HUES64 (cell line): ENCODE measurements around the gene SPRR2A.
"Not testable (repeated sequence)": the region's sequence is repeated elsewhere in the genome, so short reads cannot be mapped to it uniquely, and the experiment has no call there.

ENCODE experiments used
- H3K27ac ChIP-seq: 2 replicates; pipeline ENCODE4 v1.7.0; 2013; ENCODE audit warnings: low read depth, low read length, inconsistent platforms
- H3K27me3 ChIP-seq: 2 replicates; pipeline ENCODE4 v1.6.1; 2013; ENCODE audit warnings: mild to moderate bottlenecking, low read length; ENCODE audit not compliant: insufficient read depth
- H3K36me3 ChIP-seq: 2 replicates; pipeline ENCODE4 v1.6.1; 2013; ENCODE audit warnings: mild to moderate bottlenecking, low read length; ENCODE audit not compliant: insufficient read depth
- H3K4me1 ChIP-seq: 2 replicates; pipeline ENCODE4 v1.6.1; 2013; ENCODE audit warnings: mild to moderate bottlenecking, low read length, moderate library complexity; ENCODE audit not compliant: insufficient read depth
- H3K4me3 ChIP-seq: 2 replicates; pipeline ENCODE4 v1.5.1; 2013; ENCODE audit warnings: mild to moderate bottlenecking, low read length, moderate library complexity
- H3K9ac ChIP-seq: 2 replicates; pipeline ENCODE4 v1.6.1; 2013; ENCODE audit warnings: mild to moderate bottlenecking, low read depth, low read length
- H3K9me3 ChIP-seq: 2 replicates; pipeline ENCODE4 v1.6.1; 2013; ENCODE audit warnings: low read depth, low read length; ENCODE audit not compliant: insufficient read depth
- WGBS: fragments of 150-250, 120-280 bp; methylation state at CpG from one replicate; pipeline ENCODE4 v1.1.7; 2013; ENCODE audit warnings: missing lambda C conversion rate; 5-methylcytosine and 5-hydroxymethylcytosine counted together

SPRR2A gene

DNA sequence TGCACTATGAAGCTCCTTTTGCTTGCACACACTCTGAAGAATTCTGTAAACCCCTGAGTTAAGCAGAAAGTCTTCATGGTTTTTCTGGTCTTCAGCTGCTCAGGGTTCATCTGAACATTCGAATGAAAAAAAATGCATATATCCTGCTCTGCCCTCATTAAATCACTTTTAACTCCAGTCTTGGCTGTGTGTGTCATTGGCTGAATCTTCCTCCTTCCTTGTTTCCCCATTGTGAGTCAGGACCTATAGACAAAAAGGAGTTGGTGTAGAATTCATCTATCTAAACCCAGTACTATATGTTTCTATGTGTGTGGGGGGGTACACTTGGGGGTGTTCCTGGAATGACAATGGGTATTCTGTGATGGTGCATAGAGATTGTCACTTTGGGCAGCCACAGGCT is 32.9 kb downstream of the SPRR2A start:
- no peak overlapping the region for H3K4me3 ChIP-seq
- H3K4me1 ChIP-seq, result 0 out of 2 replicates have a peak, but pooled peaks cover 7% of the 10 kb centered on the region
- H3K27me3 ChIP-seq, result no peaks in the 10 kb centered on the region
- H3K9ac ChIP-seq, result no peak overlapping the region
- no peaks in the 10 kb centered on the region for H3K36me3 ChIP-seq
- 0 out of 2 replicates have a peak, but pooled peaks cover 2% of the 10 kb centered on the region for H3K9me3 ChIP-seq
- H3K27ac ChIP-seq, result no peak overlapping the region
- 88% methylated on average over 1 of the region's 1 CpG for WGBS

GRCh38 chr1:153023109-153023508 is 34.2 kb downstream of the SPRR2A start:
- Histone ChIP-seq H3K9me3 (0 out of 2 replicates have a peak, but pooled peaks cover 6% of the 10 kb centered on the region), H3K4me1 (0 out of 2 replicates have a peak, but pooled peaks cover 7% of the 10 kb centered on the region)
- 85% methylated on average over 7 of the region's 7 CpGs for WGBS

GRCh38 chr1:153022340-153022739 is 35.0 kb downstream of the SPRR2A start:
- WGBS, result 92% methylated on average over 9 of the region's 9 CpGs
- H3K27ac ChIP-seq, H3K27me3 ChIP-seq, H3K4me1 ChIP-seq, H3K36me3 ChIP-seq, H3K9ac ChIP-seq, H3K4me3 ChIP-seq: not testable (repeated sequence)
- H3K9me3 ChIP-seq, result peaks cover 10% of the 10 kb centered on the region; the same call in 1 of the 2 replicates

More at GRCh38 chr1:153023109-153023508, 34.2 kb downstream of the SPRR2A start:
- H3K36me3 ChIP-seq, result no peaks in the 10 kb centered on the region
- no peak overlapping the region for H3K27ac ChIP-seq
- no peak overlapping the region for H3K9ac ChIP-seq
- H3K4me3 ChIP-seq, result no peak overlapping the region
- no peaks in the 10 kb centered on the region for H3K27me3 ChIP-seq

DNA sequence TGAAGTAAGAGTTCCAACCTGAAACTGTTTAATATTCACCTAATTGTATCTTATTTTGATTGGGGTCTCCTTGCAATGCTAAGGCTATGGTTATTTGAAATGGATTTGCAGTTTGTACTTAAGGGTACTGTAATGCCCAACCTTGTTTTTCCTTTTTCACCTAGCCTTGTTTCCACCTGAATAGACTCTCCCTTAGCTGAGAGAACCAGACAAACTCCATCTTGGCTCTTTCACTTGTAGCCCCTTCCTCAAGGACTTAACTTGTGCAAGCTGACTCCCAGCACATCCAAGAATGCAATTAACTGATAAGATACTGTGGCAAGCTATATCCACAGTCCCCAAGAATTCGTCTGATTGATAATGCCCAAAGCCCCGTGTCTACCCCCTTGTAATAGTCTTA is 35.5 kb downstream of the SPRR2A start:
- 64% methylated on average over 2 of the region's 2 CpGs for WGBS
- not testable (repeated sequence) for H3K4me1 ChIP-seq, H3K9ac ChIP-seq, H3K4me3 ChIP-seq, H3K27ac ChIP-seq, H3K27me3 ChIP-seq, H3K36me3 ChIP-seq
- peaks cover 10% of the 10 kb centered on the region; the same call in 1 of the 2 replicates for H3K9me3 ChIP-seq

DNA sequence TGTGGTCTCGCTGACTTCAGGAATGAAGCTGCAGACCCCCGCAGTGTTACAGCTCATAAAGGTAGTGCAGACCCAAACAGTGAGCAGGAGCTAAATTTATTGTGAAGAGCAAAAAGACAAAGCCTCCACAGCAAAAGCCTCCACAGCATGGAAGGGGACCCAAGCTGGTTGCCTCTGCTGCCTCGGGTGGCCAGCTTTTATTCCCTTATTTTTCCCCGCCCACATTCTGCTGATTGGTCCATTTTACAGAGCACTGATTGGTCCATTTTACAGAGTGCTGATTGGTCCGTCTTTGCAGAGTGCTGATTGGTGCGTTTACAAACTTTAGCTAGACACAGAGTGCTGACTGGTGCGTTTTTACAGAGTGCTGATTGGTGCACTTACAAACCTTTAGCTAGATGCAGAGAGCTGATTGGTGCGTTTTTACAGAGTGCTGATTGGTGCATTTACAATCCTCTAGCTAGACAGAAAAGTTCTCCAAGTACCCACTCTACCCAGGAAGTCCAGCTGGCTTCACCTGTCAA is 46.0 kb downstream of the SPRR2A start:
- not testable (repeated sequence) for H3K27ac ChIP-seq, H3K4me1 ChIP-seq, H3K9ac ChIP-seq, H3K27me3 ChIP-seq, H3K36me3 ChIP-seq, H3K4me3 ChIP-seq
- 79% methylated on average over 8 of the region's 8 CpGs for WGBS
- peaks cover 14% of the 10 kb centered on the region for H3K9me3 ChIP-seq
